IPS DF 6.9 (cell line): Measurements from ENCODE around the gene SMIM31.

Source experiments
- DNase-seq: peaks from one replicate; pipeline ENCODE4 v3.0.0-alpha.2; 2013; ENCODE audit warnings: low read depth, low spot score
- H3K27ac ChIP-seq: one replicate; pipeline ENCODE4 v1.5.1; 2013; ENCODE audit warnings: low read length, control low read depth
- H3K27me3 ChIP-seq: 2 replicates; pipeline ENCODE4 v1.6.1; 2013; ENCODE audit warnings: mild to moderate bottlenecking, low read length; ENCODE audit not compliant: control insufficient read depth, insufficient read depth
- H3K36me3 ChIP-seq: 2 replicates; pipeline ENCODE4 v1.6.1; 2013; ENCODE audit warnings: low read length; ENCODE audit not compliant: control insufficient read depth, insufficient read depth
- H3K4me1 ChIP-seq: 2 replicates; pipeline ENCODE4 v1.6.1; 2013; ENCODE audit warnings: low read length; ENCODE audit not compliant: control insufficient read depth, insufficient read depth
- H3K4me3 ChIP-seq: 2 replicates; pipeline ENCODE4 v1.5.1; 2013; ENCODE audit warnings: mild to moderate bottlenecking, low read length
- H3K9me3 ChIP-seq: 2 replicates; pipeline ENCODE4 v1.6.1; 2013; ENCODE audit warnings: low read length, inconsistent platforms; ENCODE audit not compliant: control insufficient read depth, insufficient read depth
- WGBS: extraction: QIAGEN DNeasy Blood & Tissue Kit; methylation state at CpG from one replicate; pipeline ENCODE4 v1.1.7; 2013; ENCODE audit warnings: mixed read lengths, missing lambda C conversion rate; ENCODE audit not compliant: insufficient read length, insufficient coverage; 5-methylcytosine and 5-hydroxymethylcytosine counted together

SMIM31 gene

GRCh38 chr4:164819366-164819765, 65.4 kb downstream of the SMIM31 start:
- no peak overlapping the region for H3K27ac ChIP-seq
- 0 out of 2 replicates have a peak, but pooled peaks cover 1% of the 10 kb centered on the region for H3K9me3 ChIP-seq
- H3K27me3 ChIP-seq: no peaks in the 10 kb centered on the region
- no peak for DNase-seq
- H3K4me1 ChIP-seq: peaks cover 7% of the 10 kb centered on the region
- H3K4me3 ChIP-seq: no peak overlapping the region
- H3K36me3 ChIP-seq: no peaks in the 10 kb centered on the region
- WGBS: 100% methylated on average over 1 of the region's 1 CpG

GRCh38 chr4:164821711-164822110, 67.8 kb downstream of the SMIM31 start:
- Histone ChIP-seq H3K4me3 (no peak overlapping the region), H3K4me1 (peaks cover 7% of the 10 kb centered on the region), H3K27me3 (no peaks in the 10 kb centered on the region), H3K36me3 (no peaks in the 10 kb centered on the region), H3K9me3 (0 out of 2 replicates have a peak, but pooled peaks cover 1% of the 10 kb centered on the region), H3K27ac (no peak overlapping the region)
- no peak for DNase-seq
- WGBS: no CpG with 5 or more reads among the region's 4 CpGs

GRCh38 chr4:164824581-164824980, 70.7 kb downstream of the SMIM31 start:
- Histone ChIP-seq H3K36me3 (no peaks in the 10 kb centered on the region), H3K9me3 (0 out of 2 replicates have a peak, but pooled peaks cover 1% of the 10 kb centered on the region), H3K4me3 (no peak overlapping the region), H3K4me1 (peaks cover 7% of the 10 kb centered on the region), H3K27me3 (no peaks in the 10 kb centered on the region), H3K27ac (no peak overlapping the region)
- WGBS: no CpG with 5 or more reads among the region's 4 CpGs
- DNase-seq: no peak

GRCh38 chr4:164828955-164829354, 75.0 kb downstream of the SMIM31 start:
- WGBS: no CpG with 5 or more reads among the region's 3 CpGs
- no peak for DNase-seq
- no peak overlapping the region for H3K27ac ChIP-seq
- no peaks in the 10 kb centered on the region for H3K4me1 ChIP-seq
- no peaks in the 10 kb centered on the region for H3K9me3 ChIP-seq
- H3K36me3 ChIP-seq: no peaks in the 10 kb centered on the region
- no peaks in the 10 kb centered on the region for H3K27me3 ChIP-seq
- H3K4me3 ChIP-seq: no peak overlapping the region

- WGBS: no CpG with 5 or more reads among the region's 4 CpGs
These were observed 92.6 kb downstream of the SMIM31 start for GRCh38 chr4:164846566-164846965.

GRCh38 chr4:164847016-164847415, 93.1 kb downstream of the SMIM31 start:
- H3K4me3 ChIP-seq: no peak overlapping the region
- H3K27ac ChIP-seq: no peak overlapping the region
- no peaks in the 10 kb centered on the region for H3K27me3 ChIP-seq
- no CpG with 5 or more reads among the region's 3 CpGs for WGBS
- H3K9me3 ChIP-seq: no peaks in the 10 kb centered on the region
- H3K36me3 ChIP-seq: no peaks in the 10 kb centered on the region
- DNase-seq: no peak
- H3K4me1 ChIP-seq: no peaks in the 10 kb centered on the region; the same call in 1 of the 2 replicates

More at GRCh38 chr4:164846566-164846965, 92.6 kb downstream of the SMIM31 start:
- H3K4me3 ChIP-seq: no peak overlapping the region
- H3K27me3 ChIP-seq: no peaks in the 10 kb centered on the region
- H3K36me3 ChIP-seq: no peaks in the 10 kb centered on the region
- H3K4me1 ChIP-seq: no peaks in the 10 kb centered on the region; the same call in 1 of the 2 replicates
- H3K27ac ChIP-seq: no peak overlapping the region
- DNase-seq: no peak
- no peaks in the 10 kb centered on the region for H3K9me3 ChIP-seq

- Histone ChIP-seq H3K27ac (no peak overlapping the region), H3K4me3 (no peak overlapping the region), H3K4me1 (no peaks in the 10 kb centered on the region; the same call in 1 of the 2 replicates), H3K36me3 (no peaks in the 10 kb centered on the region), H3K27me3 (no peaks in the 10 kb centered on the region), H3K9me3 (no peaks in the 10 kb centered on the region)
- DNase-seq: no peak
- WGBS: no CpG with 5 or more reads among the region's 2 CpGs
These were observed 94.2 kb downstream of the SMIM31 start for GRCh38 chr4:164847967-164848649.
